Tibial nerve (tissue), 4 donors: ENCODE results near the gene NKD1. TPM values are rescaled to one million over a fixed set of nuclear protein-coding genes. Genes with fewer than 3 reads are reported as not detected.
A peak's percentile ranks its signal among the peaks of the same experiment; 100 is the strongest.

ENCODE experiments used
- DNase-seq, 2 donors: peaks; one replicate each; pipeline ENCODE4 v3.0.0-alpha.2; 2019; ENCODE audit warnings: low spot score in 2 of 2
- H3K27ac ChIP-seq, 4 donors: fragments of 200-600 bp; sonication (generic) in 3 of 4; one replicate each; pipeline ENCODE4 v1.5.1; 2017 to 2019; ENCODE audit warnings: mild to moderate bottlenecking in 1 of 4
- H3K27me3 ChIP-seq, 2 donors: fragments of 200-600 bp; sonication (generic) in 1 of 2; one replicate each; pipeline versions ENCODE4 v1.5.1 to v1.6.0; 2017 to 2019
- H3K36me3 ChIP-seq, 3 donors: fragments of 200-600 bp; sonication (generic); one replicate each; pipeline ENCODE4 v1.5.1; 2018 to 2019
- H3K4me1 ChIP-seq, 4 donors: fragments of 200-600 bp; sonication (generic) in 3 of 4; one replicate each; pipeline ENCODE4 v1.5.1; 2017 to 2019
- H3K4me3 ChIP-seq, 4 donors: fragments of 200-600 bp; sonication (generic) in 3 of 4; one replicate each; pipeline ENCODE4 v1.5.1; 2017 to 2019; ENCODE audit warnings: mild to moderate bottlenecking in 1 of 4, moderate library complexity in 1 of 4
- H3K9me3 ChIP-seq, 4 donors: fragments of 200-600 bp; sonication (generic) in 3 of 4; one replicate each; pipeline ENCODE4 v1.5.1; 2017 to 2019
- CTCF ChIP-seq, 5 experiments: fragments of 200-600 bp in 3 of 5; fragments of 450-650 bp in 2 of 5; sonication (generic) in 3 of 5; IDR thresholded peaks; one replicate each; pipeline ENCODE4 v1.5.1; 2016 to 2019; ENCODE audit warnings: antibody characterized with exemption in 5 of 5, mild to moderate bottlenecking in 3 of 5, moderate library complexity in 2 of 5
- EP300 ChIP-seq, 2 donors: sonication (generic); formaldehyde crosslinking; IDR thresholded peaks; one replicate each; pipeline ENCODE4 v1.6.1; 2017; ENCODE audit warnings: antibody characterized with exemption in 2 of 2, mild to moderate bottlenecking in 1 of 2
- POLR2A ChIP-seq, 2 donors: fragments of 450-650 bp; IDR thresholded peaks; one replicate each; pipeline ENCODE4 v1.6.1; 2017; ENCODE audit warnings: antibody characterized with exemption in 2 of 2, mild to moderate bottlenecking in 2 of 2, moderate library complexity in 2 of 2
- whole genome bisulfite sequencing, 2 donors: methylation state at CpG; one replicate each; pipeline ENCODE4 v1.1.5; 2018; 5-methylcytosine and 5-hydroxymethylcytosine counted together
- total RNA-seq, 4 donors: library from RNA; depleted of rRNA; stranded (reverse); fragments of >200 nt; gene quantifications; one replicate each; pipeline ENCODE4 v1.1.0, GENCODE V29; 2016

NKD1 gene
- total RNA-seq, 4 donors from 2014 or later = 20.1 to 92.4 (median 43.1) TPM

DNA sequence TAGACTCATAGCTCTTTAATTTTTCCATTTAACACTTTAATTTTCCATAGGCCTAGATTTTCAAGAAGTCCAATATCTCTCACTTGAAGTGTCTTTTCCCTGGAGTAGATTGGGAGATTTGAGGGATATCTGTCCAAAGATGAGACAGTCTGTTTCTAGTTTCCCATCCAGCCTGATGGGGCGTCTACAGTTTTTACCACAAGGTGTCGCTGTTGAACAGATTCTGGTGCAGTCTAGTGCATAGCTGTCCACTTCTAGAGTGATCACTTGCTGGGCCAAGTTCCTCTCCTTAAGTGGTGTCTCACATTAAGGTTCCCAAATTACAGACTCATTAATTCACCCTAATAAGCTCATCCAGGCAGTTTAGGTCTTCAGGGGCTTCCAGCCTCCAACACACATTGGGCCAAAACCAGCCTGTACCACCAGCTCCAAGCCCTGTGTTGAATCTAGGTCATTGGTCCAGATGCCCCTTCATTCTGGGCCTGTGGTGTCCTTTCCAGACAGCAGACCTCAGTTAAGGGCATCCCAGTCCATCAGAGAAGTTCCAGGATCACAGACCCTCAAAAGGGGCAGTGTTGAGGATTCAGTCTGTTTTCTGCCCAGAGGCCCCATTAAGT lies 123.6 kb downstream of the NKD1 start:
- Histone ChIP-seq H3K4me3 (no peak overlapping the region), H3K27me3 (no peaks in the 10 kb centered on the region), H3K36me3 (peaks cover 0 to 25% (median 0%) of the 10 kb centered on the region in 3 donors), H3K27ac (no peak overlapping the region), H3K4me1 (no peaks in the 10 kb centered on the region), H3K9me3 (peaks cover 0 to 28% (median 4%) of the 10 kb centered on the region in 4 donors)
- DNase-seq = no peak
- no peak for TF ChIP-seq POLR2A (IDR thresholded peaks at IDR 0.05)
- no peak for TF ChIP-seq EP300 (IDR thresholded peaks at IDR 0.05)
- peak in 3 of 5 experiments; percentile 12 to 43 (median 29) for TF ChIP-seq CTCF (IDR thresholded peaks at IDR 0.05)
- WGBS, 2 donors = 52 to 53% methylated on average over 2 of the region's 2 CpGs

DNA sequence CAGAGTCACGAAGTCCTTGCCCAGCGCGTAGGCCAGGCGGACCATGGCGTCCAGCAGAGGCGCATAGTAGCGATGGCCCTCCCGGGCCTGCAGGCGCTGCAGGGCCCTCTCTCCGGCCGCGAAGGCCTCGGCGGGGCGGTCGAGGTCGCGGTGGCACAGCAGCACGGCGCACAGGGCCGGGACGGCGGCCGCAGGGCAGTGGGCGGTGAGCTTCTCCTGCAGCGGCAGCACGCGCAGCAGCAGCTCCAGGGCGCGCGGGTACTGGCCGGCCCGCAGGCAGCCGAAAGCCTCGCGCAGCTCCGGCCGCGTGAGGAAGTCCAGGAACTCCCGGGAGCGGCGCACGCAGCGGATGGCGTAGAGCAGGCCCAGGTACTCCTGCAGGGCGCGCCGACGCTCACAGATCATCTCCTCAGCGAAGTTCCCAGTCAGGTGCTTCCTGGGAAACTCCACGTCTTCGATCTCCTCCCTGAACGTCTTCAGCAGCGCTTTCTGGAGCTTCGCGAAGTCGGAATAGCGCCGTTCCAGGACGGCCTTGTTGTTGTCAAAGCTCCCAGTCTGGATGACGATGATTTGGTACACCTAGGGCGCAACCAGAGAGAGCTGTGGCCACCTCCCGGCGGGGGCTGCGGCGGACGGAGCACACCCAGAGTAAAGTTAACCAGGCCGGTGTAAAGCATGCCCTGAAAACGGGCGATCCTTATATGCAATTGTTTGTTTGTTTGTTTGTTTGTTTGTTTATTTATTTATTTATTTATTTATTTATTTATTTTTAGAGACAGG lies 125.5 kb downstream of the NKD1 start:
- TF ChIP-seq EP300 (IDR thresholded peaks at IDR 0.05) = no peak
- TF ChIP-seq CTCF (IDR thresholded peaks at IDR 0.05) = no peak
- TF ChIP-seq POLR2A (IDR thresholded peaks at IDR 0.05) = no peak
- H3K4me1 ChIP-seq = no peaks in the 10 kb centered on the region
- peaks cover 0 to 28% (median 4%) of the 10 kb centered on the region in 4 donors for H3K9me3 ChIP-seq
- no peak overlapping the region for H3K4me3 ChIP-seq
- H3K27ac ChIP-seq = no peak overlapping the region
- peaks cover 0 to 25% (median 0%) of the 10 kb centered on the region in 3 donors for H3K36me3 ChIP-seq
- no peak for DNase-seq
- H3K27me3 ChIP-seq = no peaks in the 10 kb centered on the region
- 70 to 80% methylated on average over 29 to 57 of the region's 70 CpGs for WGBS, 2 donors

DNA sequence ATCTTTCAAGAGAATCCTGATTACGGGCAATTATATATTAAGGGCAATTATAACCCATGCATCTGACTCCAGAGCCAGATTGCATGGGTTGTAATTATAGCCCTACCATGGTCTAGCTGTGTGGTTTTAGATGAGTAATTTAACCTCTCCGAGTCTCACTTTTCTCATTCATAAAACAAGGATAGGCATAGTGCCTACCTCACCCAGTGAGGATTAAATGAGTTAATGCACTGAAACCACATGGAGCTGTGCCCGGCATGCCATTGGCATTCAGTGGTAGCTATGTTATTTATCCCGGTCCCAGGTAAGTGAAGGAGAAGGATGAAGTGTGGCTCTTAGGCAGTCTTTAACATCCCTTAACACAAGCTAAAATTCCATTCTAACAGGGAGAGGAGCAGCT lies 126.6 kb downstream of the NKD1 start:
- Histone ChIP-seq H3K9me3 (peaks cover 0 to 28% (median 4%) of the 10 kb centered on the region in 4 donors), H3K27me3 (no peaks in the 10 kb centered on the region), H3K4me1 (no peaks in the 10 kb centered on the region), H3K36me3 (peaks cover 0 to 25% (median 0%) of the 10 kb centered on the region in 3 donors), H3K27ac (no peak overlapping the region), H3K4me3 (no peak overlapping the region)
- TF ChIP-seq EP300 (IDR thresholded peaks at IDR 0.05) = no peak
- no peak for TF ChIP-seq POLR2A (IDR thresholded peaks at IDR 0.05)
- no peak for TF ChIP-seq CTCF (IDR thresholded peaks at IDR 0.05)
- DNase-seq = no peak
- WGBS, 2 donors = 86 to 92% methylated on average over 4 of the region's 4 CpGs

DNA sequence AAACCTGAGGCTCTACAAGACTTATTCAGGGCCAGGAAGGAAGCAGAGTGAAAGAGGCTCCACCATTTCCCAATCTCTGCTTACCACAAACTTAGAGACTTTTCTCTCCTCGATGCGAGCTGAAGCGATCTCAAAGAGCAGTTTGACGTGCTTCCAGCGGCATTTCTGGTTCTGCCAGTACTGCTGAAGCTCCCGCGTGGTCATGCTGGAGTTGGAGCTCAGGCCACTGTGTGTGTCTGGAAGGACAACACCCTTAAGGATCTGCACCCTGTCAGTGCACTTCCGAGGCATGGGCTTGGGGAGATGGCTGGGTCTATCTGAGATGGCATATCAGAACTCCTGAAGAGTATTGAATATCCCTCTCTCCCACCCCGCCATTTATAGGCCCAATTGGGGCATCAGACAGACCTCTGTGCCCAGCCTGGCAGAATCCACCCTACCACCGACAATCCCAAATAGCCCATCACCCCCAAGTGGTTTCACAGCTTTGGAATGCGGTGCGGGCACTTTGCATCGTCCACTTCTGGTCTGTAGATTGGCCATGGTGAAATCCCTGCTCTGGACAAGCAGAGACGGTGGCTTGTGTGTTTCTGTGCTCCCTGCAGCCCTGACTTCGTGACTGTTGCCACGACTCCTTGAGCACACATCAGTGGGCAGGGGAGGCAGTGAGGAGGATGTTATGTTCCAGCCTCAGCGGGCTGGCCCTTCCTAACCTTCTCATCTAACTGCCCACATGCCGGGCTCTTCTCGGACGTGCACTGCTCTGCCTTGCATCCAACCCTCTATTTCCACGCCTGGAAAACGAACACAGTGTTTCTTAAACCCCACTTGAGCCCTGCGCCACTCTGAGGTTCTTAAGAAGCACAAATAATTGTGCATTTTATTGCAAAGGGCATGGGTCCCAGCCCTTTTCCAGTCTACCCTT lies 127.8 kb downstream of the NKD1 start:
- peaks cover 0 to 25% (median 0%) of the 10 kb centered on the region in 3 donors for H3K36me3 ChIP-seq
- H3K4me1 ChIP-seq = no peaks in the 10 kb centered on the region
- H3K27ac ChIP-seq = no peak overlapping the region
- 77 to 79% methylated on average over 23 of the region's 23 CpGs for WGBS, 2 donors
- H3K4me3 ChIP-seq = no peak overlapping the region
- no peak for DNase-seq
- TF ChIP-seq EP300 (IDR thresholded peaks at IDR 0.05) (no peak), CTCF (IDR thresholded peaks at IDR 0.05) (no peak), POLR2A (IDR thresholded peaks at IDR 0.05) (no peak)
- H3K27me3 ChIP-seq = no peaks in the 10 kb centered on the region
- peaks cover 0 to 28% (median 4%) of the 10 kb centered on the region in 4 donors for H3K9me3 ChIP-seq
